Endothelial cell of umbilical vein (primary cell): ENCODE results near the gene GJD2.

ENCODE experiments used
- CTCF ChIP-seq, 2 donors: IDR thresholded peaks; 1 replicate in 1 of 2; 2 replicates in 1 of 2; pipeline ENCODE4 v1.5.1; 2011; ENCODE audit warnings: low read length in 2 of 2, mild to moderate bottlenecking in 2 of 2, moderate library complexity in 2 of 2, control low read depth in 1 of 2, inconsistent platforms in 1 of 2, low read depth in 1 of 2; ENCODE audit not compliant: insufficient read depth in 1 of 2; ENCODE audit errors: extremely low read depth in 1 of 2
- MAX ChIP-seq: IDR thresholded peaks from 2 replicates; pipeline ENCODE4 v1.6.1; 2011; ENCODE audit not compliant: insufficient read depth, insufficient read length
- POLR2A ChIP-seq: IDR thresholded peaks from 2 replicates; pipeline ENCODE4 v1.6.1; 2012; ENCODE audit warnings: low read depth, mild to moderate bottlenecking, control low read depth, low read length

- TF ChIP-seq POLR2A: no peak
- TF ChIP-seq MAX: no peak
- no peak for TF ChIP-seq CTCF (IDR thresholded peaks at IDR 0.05; ENCODE audit: extremely low read depth in 1 of 2, insufficient read depth in 1 of 2, low read depth in 1 of 2, low read length in 2 of 2)
Observed at GRCh38 chr15:34795267-34796081, 40.7 kb upstream of the GJD2 start, which contains the start of gene ACTC1.
